HG03135 (cell line): ENCODE results near the gene WDR20.

Experiments used
- ATAC-seq: cut with Tn5 transposase; IDR thresholded peaks from one replicate; pipeline ENCODE4 v1.9.1; 2021; ENCODE audit warnings: mild to moderate bottlenecking, moderate library complexity; ENCODE audit not compliant: unreplicated experiment

Gene WDR20

DNA sequence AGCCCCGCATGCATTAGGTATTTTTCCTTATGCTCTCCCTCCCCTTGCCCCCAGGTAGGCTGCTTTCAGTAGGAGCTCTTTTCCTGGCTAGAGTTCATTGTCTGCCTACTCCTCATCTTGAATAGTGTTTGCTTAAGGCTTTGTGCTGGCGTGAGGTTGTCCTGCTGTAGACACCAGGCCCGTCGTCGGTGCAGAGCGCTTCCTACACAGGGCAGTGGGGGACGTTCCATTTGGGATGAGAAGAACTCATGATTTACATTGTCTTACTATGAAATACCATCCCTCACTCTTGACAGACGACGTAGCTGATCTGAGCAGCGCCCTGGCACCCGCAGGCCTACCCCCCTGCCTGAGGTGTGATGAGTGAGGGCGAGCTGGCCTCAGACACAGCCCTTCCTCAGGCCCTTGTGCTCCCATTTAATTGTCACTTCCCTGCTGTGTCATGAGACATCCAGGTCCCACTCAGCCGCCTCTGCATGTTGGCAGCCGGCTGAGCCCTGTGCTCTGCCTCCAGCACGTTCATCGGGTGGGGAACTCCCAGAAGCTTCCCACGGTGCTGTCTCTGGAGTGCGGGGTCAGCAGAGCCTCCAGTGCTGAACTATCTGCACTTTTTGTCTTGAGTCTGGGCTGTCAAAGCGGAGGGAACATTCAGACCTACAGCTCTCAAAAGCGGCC is 76.0 kb downstream of the WDR20 start:
- no peak for ATAC-seq

DNA sequence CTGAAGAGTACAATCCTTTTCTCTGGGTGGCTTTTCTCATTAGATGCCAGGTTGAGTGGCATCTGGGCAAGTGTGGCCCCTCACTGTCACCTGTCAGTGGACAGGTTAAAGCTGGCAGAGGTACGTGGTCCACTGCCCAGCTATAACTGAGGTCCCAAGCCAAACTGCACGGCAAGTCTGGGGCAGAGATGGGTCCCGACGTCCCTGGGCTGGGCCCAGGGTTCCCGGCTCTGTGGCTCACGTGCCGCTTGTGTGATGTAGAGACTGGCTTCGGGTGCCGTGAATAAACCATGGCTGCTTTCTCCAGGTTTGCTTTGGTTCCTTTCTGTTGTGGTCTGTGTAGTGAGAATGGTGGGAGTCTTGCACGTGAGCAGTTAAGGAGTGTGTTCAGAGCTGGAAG is 77.7 kb downstream of the WDR20 start:
- no peak for ATAC-seq

DNA sequence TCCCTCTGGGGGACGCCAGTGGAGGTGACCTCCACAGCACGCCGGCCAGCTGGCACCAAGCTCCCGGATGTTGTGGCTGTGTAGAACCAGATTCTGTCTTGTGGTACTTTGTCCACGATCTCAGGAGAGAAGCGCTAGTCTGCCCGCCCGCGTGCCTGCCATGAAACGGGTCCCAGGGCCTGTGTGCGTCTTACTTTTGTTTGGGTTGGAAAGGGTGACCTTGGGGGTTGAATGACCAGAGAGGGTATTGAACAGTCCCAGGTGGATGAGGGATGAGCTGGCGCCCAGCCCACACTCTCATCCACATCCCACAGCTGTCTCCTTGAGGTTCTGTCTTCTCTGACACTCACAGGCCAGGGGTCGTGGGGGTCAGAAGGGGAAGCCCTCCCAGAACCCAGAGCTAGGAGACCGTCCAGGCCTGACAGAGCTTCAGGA is 78.3 kb downstream of the WDR20 start:
- no peak for ATAC-seq

DNA sequence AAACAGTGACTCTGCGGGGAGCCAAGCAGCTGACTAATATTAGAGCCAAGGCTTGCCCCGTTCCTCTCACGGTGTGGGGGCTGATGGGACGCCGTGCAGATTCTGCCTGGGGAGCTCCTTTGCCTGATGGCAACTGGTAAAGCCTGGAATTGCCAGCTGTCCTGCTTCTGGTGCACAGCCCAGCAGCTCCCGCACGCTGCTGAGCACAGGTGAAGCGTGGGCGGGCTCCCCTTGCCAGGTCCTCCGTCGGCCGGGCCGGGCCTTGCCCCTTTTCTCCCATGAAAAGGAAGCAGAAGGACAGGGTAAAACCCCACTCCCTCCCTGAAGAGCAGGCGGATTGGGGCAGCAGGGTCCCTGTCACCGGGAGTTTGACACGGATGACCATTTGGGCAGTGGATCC is 79.0 kb downstream of the WDR20 start:
- ATAC-seq = no peak

DNA sequence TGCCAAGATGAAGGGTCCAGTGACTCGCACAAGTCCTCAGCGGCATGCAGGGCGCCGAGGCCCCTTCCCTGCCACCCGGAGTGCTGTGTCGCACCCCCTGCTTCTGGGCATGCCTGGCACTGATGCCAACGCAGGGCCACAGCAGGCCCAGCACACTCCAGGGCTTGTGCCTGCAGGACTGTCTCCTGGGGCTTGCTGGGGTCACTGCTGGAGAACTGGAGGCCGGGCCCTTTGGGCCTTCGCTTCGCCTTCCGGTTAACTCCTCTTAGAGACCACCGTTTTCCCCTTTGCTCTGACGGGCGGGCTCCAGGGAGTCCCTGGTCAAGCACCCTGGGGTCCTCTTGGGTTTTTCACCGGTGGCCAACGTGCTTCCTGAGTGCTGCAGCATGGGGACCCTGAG is 79.6 kb downstream of the WDR20 start:
- ATAC-seq = no peak

DNA sequence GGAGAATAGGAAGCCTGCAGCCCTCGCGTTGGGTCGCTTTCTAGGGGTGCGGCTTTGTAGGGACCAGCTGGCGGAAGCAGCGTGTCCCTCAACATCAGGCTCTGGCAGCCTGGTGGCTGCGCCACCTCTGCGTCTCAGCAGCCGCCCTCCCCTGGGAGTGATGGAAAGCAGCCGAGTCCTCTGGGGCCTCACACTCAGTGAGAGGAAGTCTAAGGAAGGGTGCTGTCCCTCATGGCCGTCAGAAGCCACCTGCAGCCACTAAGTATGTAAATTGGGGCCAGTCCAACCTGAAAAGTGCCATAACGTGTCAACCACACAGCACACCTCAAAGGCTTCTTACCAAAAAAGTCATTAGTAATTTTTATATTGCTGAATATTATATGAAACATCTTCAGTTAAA is 80.3 kb downstream of the WDR20 start:
- peak; percentile 83 for ATAC-seq

DNA sequence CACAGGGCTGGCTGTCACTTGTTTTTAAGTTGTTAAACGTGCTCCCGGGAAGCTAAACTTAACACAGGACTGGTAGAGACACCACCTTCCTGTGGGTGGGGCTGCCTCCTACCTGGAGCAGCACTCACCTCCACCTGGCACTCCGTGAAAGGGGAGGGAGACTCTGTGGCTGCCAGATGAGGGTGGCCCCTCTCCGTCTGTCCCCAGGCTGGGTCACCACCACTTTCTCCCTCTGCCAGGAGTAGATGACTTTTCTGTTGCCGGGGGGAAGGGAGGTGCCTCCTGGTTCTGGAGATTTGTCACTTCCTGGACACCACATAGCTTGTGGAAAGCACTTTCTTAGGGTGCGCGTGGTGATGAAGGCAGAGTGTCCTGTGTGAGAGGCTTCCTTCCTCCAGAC is 81.3 kb downstream of the WDR20 start:
- ATAC-seq = no peak

DNA sequence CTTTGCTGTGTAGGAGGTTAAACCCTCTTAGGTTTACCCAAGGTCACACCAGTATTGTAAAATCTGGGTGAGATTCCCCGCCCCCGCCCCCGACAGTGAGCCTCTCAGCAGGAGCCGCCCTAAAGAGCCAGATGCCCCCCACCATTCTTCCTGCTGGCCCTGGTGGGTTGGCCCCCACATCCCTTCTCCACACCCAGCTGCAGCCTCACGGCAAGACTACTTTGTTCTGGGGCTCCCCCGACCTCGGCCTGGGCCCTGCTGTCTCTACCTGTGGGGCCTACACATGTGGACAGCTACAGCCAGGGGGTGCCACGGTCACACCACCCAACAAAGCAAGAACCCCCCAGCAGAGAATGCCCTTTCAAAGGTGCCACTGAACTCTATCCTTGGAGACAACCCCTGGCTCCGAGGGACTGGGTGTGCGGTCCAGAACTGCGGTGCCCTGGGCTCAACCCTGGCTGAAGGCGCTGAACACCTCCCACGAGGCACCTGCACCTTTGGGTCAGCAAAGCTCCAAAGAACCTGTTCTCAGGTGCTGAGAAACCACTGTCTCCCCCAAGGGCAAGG is 82.4 kb downstream of the WDR20 start:
- ATAC-seq = no peak

DNA sequence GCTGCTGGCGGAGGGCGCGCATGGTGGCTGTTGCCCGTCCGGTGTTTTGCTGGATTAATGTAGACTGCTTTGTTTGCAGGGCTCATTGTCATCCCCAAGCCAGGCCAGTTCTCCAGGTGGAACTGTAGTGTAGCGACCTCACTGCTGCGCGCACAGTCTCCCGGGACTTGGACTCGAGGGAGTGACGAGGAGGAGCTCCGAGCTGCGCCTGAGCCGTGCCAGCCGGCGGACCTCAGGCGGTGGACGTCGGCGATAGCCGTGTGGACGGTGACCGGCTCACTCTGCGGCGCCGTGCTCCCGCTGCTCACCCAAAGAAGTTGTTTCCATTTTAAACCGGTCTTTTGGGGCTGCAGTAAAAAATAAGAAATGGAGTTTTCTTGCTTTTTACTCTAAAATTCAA is 83.1 kb downstream of the WDR20 start:
- no peak for ATAC-seq

DNA sequence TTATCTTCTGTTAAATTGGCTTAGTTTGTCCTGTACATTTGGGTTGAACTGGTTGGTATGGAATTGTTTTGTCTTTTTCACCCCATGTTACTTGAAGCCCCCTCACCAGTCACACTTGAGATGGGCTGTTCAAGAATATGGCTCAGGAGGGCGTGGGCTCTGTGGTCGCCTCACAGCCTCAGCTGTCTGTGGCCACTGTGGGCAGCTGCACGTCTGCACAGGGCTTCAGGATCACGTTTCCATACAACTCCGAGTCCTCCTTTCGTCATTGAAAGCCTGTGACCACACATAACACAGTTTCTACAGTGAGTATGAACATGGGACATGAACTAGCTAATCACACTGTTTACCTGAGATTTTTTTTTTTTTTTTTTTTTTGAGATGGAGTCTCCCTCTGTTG is 84.0 kb downstream of the WDR20 start:
- ATAC-seq = no peak

DNA sequence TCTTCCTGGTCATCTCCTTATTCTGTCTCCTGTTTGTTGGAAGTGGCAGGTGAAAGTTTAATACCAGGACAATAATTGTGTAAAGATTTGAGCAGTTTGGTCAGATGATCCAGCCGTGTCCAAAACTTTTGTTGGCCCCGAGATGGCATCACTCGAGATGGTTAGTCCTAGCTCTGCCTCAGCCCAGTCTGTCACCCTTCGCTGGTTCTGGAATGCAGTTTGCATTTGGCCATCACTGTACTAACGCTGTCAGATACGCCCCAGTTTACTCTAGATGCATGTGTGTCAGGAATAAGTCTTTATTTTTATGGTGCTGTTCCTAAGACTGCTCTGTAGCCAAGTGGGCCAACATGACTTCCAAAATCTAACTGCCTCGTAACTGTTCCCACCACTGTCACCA is 85.7 kb downstream of the WDR20 start:
- no peak for ATAC-seq

DNA sequence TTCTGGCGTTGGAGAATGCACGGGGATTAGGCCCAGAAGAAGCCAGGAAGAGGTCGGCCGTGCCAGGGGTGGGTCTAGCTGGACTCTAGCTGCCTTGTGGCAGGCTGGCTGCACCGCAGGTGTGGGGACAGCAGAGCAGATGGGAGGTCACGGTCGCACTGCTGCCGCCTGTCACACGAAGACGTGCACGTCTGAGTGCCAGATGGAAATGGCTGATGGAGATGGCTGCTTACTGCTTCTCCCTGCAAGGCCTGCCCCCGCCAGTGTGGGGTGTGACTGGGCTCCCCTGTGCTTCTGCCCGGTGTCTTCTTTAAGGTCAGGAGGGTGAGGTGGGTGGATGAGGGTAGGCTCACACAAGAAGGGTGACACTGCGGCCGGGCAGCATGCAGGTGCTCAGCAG is 86.2 kb downstream of the WDR20 start:
- no peak for ATAC-seq

DNA sequence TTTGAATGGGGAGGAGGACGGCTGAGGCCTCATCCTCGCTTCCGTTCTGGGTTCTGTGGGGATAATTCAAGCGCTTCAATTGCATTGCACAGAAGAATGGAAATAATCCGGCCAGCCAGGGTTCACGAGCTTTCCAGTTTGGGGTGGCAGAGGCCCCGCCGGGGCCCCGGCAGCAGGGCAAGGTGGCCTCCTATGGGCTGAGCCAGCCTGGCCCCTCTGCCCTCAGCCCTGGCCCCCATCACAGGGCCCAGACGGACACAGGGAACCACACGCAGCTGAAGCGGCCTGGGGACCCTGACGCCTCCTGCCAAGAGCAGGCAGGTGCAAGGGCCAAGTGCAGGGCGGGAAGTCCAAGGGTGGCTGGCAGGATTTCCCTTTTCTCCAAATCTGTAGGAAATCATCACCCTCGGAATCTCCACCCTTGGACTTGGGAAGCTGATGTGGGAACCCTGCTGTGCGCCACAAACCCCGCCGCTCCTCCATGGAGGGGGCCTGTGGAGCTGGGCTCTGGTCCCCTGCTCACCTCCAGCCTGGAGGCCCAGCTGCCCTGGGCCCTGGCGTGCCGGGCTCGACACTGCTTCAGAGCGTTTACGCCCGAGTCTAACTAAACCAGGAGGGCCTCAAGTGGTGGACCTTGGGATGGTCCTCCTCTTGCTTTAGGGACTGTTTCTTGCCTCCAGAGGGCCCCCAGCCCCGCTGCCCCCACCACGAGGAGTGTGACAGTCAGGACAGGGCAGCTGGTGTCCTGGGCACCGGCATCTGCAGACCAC is 86.8 kb downstream of the WDR20 start:
- no peak for ATAC-seq

DNA sequence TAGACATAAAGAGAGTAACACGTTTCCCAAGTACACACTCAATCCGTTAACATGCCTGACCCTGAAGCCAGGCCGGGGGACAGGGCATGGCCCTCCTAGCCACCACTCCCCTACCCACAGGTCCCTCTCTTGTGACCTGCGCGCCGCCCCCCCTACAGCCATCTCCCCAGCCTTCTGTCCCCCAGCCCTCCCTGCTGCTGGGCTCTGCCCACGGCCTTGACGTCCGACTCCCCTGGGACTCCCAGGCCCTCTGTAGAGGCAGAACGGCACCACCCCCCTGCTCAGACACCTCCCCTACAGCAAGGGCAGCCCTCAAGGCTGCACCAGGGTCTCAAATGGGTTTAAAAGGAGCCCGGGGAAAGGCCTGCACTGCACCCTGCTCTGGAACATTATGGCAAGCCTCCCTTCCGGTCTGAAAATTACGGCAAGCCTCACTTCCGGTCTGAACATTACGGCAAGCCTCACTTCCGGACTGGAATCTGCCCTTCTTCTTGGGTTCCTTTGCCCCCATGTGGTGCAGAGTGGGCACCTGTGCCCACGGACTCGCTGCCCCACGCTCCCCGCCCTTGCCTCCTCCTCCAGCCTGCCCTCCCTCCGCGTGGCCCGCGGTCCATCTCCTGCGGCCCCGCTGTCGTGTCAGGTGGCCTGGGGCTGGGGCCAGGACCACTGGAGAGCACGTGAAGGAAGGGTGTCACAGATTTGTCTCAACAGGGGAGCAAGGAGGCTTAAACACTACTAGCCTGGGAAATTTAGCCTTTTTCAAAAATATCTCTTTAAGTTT is 87.7 kb downstream of the WDR20 start:
- no peak for ATAC-seq

DNA sequence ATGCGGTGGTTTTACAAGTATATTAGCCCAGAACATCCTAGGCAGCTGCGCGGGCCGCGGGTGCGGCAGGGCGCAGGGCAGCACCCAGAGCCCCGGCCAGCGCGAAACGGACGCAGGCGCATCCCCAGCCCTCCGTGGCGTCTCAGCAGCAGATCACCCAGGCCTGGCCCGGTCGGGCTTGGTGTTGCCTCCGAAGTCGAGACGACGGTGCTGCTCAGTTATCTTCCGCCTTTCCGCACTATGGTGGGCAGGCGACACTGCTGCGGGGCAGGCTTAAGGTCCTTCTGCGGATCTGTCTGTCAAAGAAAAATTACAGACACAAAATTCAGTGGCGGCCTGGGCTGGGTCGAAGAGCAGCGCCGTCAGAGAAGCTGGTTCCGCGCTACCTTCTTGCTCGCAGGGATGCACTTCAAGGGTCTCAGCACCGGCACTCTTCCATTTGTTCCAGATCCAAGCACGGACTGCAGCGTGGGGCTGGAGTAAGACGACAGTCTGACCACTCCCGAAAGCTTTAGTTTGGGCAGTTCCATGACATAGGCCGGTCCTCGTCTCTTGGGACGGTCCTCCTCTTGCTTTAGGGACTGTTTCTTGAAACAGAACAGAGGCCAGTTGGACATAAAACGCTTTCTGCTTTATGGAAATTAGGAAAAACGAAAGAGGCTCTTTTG is 89.5 kb downstream of the WDR20 start:
- ATAC-seq = no peak

DNA sequence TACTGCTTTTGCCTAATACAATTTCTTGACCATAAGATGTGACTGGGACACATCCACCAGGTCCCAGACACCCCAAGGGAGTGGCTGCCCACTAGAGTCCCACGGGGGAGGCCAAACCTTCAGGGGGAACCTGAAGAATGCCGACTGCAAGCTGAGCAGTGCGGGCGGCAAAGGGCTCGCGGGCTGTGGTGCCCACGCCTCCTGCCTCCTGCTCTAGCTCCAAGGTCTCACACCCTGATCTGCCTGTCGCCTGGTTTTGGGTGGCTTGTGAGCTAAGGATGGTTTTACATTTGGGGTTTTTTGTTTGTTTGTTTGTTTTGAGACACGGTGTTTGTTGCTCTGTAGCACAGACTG is 90.0 kb downstream of the WDR20 start:
- ATAC-seq = no peak

DNA sequence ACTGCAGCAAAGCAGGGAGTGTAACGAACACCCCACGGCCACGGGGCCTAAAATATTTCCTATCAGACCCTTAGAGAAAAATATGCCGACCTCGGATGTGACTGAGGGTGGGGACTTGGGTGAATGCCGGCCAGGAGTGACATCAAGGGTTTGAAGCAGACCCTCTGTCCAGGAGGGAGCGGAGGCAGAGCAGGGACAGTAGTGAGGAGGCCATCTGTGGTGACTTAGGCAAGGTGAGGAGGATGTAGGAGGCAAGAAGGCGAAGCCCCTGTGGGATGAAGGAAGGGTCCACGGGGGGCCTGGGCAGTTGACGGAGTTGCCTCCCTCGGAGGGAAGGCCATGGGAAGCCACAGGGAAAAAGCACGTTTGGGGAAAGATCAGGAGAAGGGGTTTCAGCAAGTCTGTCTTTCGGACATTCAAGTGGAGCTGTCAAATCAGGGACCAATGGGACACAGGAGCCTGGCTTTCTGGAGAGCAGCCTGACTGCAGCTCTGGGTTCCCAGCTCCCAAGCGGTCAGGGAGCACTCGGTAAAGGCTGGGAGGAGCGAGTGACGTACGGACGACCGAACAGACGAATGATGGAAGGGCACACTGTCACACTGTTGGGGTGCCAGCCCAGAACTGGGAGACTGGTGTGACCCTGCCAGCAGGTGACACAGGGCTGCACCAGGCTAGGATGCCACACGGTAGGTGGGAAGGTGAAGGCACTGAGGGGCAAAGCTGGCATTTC is 90.9 kb downstream of the WDR20 start:
- ATAC-seq = no peak

DNA sequence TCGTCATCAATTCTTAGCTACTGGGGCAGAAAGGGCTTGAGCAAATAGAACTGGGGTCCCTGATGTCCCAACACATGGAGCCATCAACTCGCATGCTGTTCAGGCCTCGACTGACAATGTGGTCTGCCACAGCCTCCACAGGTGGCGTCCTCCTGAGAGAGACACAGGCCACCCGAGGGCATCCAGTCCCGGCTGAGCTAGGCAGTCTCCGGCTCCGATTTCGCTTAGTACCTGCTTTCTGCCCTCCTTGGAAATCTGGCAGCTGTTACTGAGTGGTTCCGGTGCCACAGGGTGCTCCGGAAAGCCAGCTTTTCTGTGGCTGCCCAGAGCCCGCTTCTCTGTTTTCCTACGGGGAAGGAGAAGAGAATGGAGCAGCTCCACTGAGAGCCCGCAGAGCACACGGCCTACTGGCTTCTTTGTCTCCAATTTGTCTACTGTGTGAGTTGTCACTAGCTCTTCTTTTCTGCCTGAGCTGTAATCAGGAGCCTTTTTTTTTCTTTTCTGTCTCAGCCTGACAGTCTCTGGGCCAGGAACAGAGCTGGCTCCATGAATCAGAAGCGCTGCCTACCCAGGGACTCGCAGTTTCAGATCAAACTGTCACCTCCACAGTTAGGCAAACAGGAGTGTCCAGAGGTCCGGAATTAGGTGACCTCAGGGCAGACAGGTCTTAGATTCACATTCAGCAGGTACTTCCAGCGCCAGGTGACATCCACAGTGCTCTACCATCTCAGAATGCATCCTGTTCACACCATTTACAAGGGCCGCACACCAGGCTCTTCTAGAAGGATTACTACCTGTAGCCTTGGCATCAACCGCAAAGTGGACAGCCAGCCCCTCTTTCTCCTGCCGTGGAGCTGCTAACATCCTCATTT is 92.0 kb downstream of the WDR20 start:
- no peak for ATAC-seq

DNA sequence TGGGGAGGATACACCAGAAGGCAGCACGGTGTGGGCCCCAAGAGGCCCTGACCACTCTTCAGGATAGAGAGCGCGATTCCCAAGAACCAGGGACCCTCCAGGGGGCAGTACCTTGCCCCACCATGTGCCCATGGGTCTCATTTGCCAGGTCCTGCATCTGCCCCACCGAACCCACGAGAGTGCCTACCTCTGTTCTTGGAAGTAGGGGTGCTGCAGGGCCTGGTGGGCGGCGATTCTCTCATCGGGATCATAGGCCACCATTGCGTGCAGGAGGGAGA is 92.6 kb downstream of the WDR20 start:
- no peak for ATAC-seq

DNA sequence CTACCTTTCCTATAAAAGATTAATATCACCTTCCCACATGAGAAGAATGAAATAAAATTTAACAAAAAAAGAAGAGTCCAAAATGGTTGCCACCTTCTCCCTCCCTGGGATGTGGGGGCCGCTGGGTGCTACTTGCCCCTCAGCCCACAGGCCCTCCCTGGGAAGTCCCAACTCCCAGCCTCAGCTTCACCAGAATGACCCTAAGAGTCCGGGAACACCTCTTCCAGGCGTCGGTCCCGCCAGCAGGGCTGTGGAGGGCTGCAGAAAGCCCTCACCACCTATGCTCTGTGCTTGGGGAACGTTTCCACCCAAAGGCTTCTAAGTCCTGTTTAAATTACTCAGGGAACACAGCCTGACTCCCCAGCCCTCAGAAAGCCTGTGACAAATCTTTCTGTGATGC is 93.4 kb downstream of the WDR20 start:
- ATAC-seq = no peak
